Measurements from ENCODE around the gene STT3B.

Gene STT3B

GRCh38 chr3:31551646-31552045 is 18.9 kb downstream of the STT3B start:
- no peak for TF ChIP-seq CTCF (IDR thresholded peaks at IDR 0.05; ENCODE audit: extremely low read depth, missing control alignments)
- no peak for DNase-seq (ENCODE audit: low spot score)

- no peak for TF ChIP-seq CTCF (IDR thresholded peaks at IDR 0.05; ENCODE audit: extremely low read depth, missing control alignments)
- DNase-seq (ENCODE audit: low spot score), result no peak
Observed at GRCh38 chr3:31552103-31552502, 19.4 kb downstream of the STT3B start.

- no peak for DNase-seq (ENCODE audit: low spot score)
- TF ChIP-seq CTCF (IDR thresholded peaks at IDR 0.05; ENCODE audit: extremely low read depth, missing control alignments), result no peak
Observed at GRCh38 chr3:31553258-31553657, 20.5 kb downstream of the STT3B start.

GRCh38 chr3:31555204-31555603 is 22.5 kb downstream of the STT3B start:
- DNase-seq (ENCODE audit: low spot score), result no peak
- TF ChIP-seq CTCF (IDR thresholded peaks at IDR 0.05; ENCODE audit: extremely low read depth, missing control alignments), result no peak

- TF ChIP-seq CTCF (IDR thresholded peaks at IDR 0.05; ENCODE audit: extremely low read depth, missing control alignments), result no peak
- DNase-seq (ENCODE audit: low spot score), result no peak
Observed at GRCh38 chr3:31559872-31560534, 27.3 kb downstream of the STT3B start.

- no peak for DNase-seq (ENCODE audit: low spot score)
- TF ChIP-seq CTCF (IDR thresholded peaks at IDR 0.05; ENCODE audit: extremely low read depth, missing control alignments), result no peak
Observed at GRCh38 chr3:31561891-31562290, 29.2 kb downstream of the STT3B start.

GRCh38 chr3:31562525-31562924 is 29.8 kb downstream of the STT3B start:
- DNase-seq (ENCODE audit: low spot score), result no peak
- no peak for TF ChIP-seq CTCF (IDR thresholded peaks at IDR 0.05; ENCODE audit: extremely low read depth, missing control alignments)
